T-cell (primary cell): ENCODE data around the gene COBLL1. TPM values are rescaled to one million over a fixed set of nuclear protein-coding genes. Genes with fewer than 3 reads are reported as not detected.
"Not testable (repeated sequence)": the region's sequence is repeated elsewhere in the genome, so short reads cannot be mapped to it uniquely, and the experiment has no call there.

Source experiments
- ATAC-seq, 4 experiments: fragments of 200-7000 bp in 3 of 4; fragments of 150-1000 bp in 1 of 4; cut with Tn5 transposase; replicated peaks in 1 of 4; 1 replicate in 3 of 4; 2 replicates in 1 of 4; pipeline ENCODE4 v1.10.0; 2021; ENCODE audit warnings: moderate library complexity in 3 of 4, mild to moderate bottlenecking in 2 of 4, moderate number of reproducible peaks in 1 of 4
- CTCF ChIA-PET, 2 donors: fragments of 300-600 bp; sonication (Branson Sonifier 250); formaldehyde crosslinking; loops; one replicate each; lab custom pipeline; 2022; ENCODE audit warnings: antibody characterized with exemption in 2 of 2; lab: Charles Lee
- POLR2A ChIA-PET, 2 donors: fragments of 300-600 bp; sonication (Branson Sonifier 250); formaldehyde crosslinking; loops; one replicate each; lab custom pipeline; 2022; ENCODE audit warnings: antibody characterized with exemption in 2 of 2; lab: Charles Lee
- DNase-seq, 35 experiments: peaks; one replicate each; pipeline versions ENCODE4 v3.0.0 to v3.0.0-alpha.2; 2013 to 2023
- H3K27ac ChIP-seq: one replicate; pipeline ENCODE4 v1.5.1; 2013; ENCODE audit warnings: low read length
- H3K27me3 ChIP-seq, 2 experiments: replicated peaks in 1 of 2; 1 replicate in 1 of 2; 2 replicates in 1 of 2; pipeline versions ENCODE4 v1.6.1 to v1.7.0; 2013; ENCODE audit warnings: low read length in 1 of 2, mixed read lengths in 1 of 2; ENCODE audit not compliant: control insufficient read depth in 2 of 2, insufficient read depth in 2 of 2; ENCODE audit errors: extremely low read depth in 1 of 2
- H3K36me3 ChIP-seq, 2 donors: 1 replicate in 1 of 2; 2 replicates in 1 of 2; pipeline versions ENCODE4 v1.6.1 to v1.7.0; 2013; ENCODE audit warnings: low read length in 1 of 2; ENCODE audit not compliant: control insufficient read depth in 2 of 2, insufficient read depth in 1 of 2; ENCODE audit errors: extremely low read depth in 1 of 2
- H3K4me1 ChIP-seq, 2 experiments: 1 replicate in 1 of 2; 2 replicates in 1 of 2; pipeline versions ENCODE4 v1.6.1 to v1.7.0; 2013; ENCODE audit warnings: low read length in 2 of 2, mixed read lengths in 1 of 2; ENCODE audit not compliant: insufficient read depth in 2 of 2, control insufficient read depth in 1 of 2; ENCODE audit errors: extremely low read depth in 1 of 2
- H3K4me3 ChIP-seq, 2 donors: 1 replicate in 1 of 2; 2 replicates in 1 of 2; pipeline versions ENCODE4 v1.5.1 to v1.7.0; 2013; ENCODE audit warnings: mild to moderate bottlenecking in 2 of 2, low read length in 1 of 2, moderate library complexity in 1 of 2; ENCODE audit not compliant: control insufficient read depth in 1 of 2; ENCODE audit errors: extremely low read depth in 1 of 2
- H3K9me3 ChIP-seq: 2 replicates; pipeline ENCODE4 v1.7.0; 2013
- H3K27ac Mint-ChIP-seq, 2 donors: one replicate each; pipeline ENCODE4 v1.8.0; 2020 to 2021; ENCODE audit warnings: mild to moderate bottlenecking in 2 of 2, mixed read lengths in 2 of 2
- H3K27me3 Mint-ChIP-seq, 2 donors: one replicate each; pipeline ENCODE4 v1.8.0; 2021 to 2022; ENCODE audit warnings: mixed read lengths in 2 of 2
- H3K36me3 Mint-ChIP-seq: one replicate; pipeline ENCODE4 v1.8.0; 2021; ENCODE audit warnings: mixed read lengths
- H3K4me1 Mint-ChIP-seq, 3 donors: one replicate each; pipeline ENCODE4 v1.8.0; 2020 to 2022; ENCODE audit warnings: mixed read lengths in 3 of 3, mild to moderate bottlenecking in 1 of 3
- H3K4me3 Mint-ChIP-seq, 3 donors: one replicate each; pipeline ENCODE4 v1.8.0; 2020 to 2022; ENCODE audit warnings: mild to moderate bottlenecking in 3 of 3, mixed read lengths in 3 of 3, moderate library complexity in 3 of 3
- H3K9me3 Mint-ChIP-seq, 3 donors: one replicate each; pipeline ENCODE4 v1.8.0; 2020 to 2022; ENCODE audit warnings: mixed read lengths in 3 of 3
- WGBS: methylation state at CpG from one replicate; pipeline ENCODE4 v1.1.5; 2013; ENCODE audit warnings: missing lambda C conversion rate; ENCODE audit not compliant: insufficient coverage; 5-methylcytosine and 5-hydroxymethylcytosine counted together
- total RNA-seq, 35 experiments: library from RNA in 6 of 35; stranded (reverse) in 6 of 35; fragments of 120-200 nt in 1 of 35; gene quantifications; one replicate each; pipeline versions ENCODE4 v1.2.1 to v1.2.4 and lab custom pipeline; 2013 to 2026

The COBLL1 gene
- total RNA-seq, 5 donors from 2014 or later (not counting 1 experiment from before 2014, with no cell fraction given) = 0.68 to 5.1 (median 1.9) TPM

- H3K4me1 Mint-ChIP-seq = no peaks in the 10 kb centered on the region
- no peaks in the 10 kb centered on the region for H3K27me3 Mint-ChIP-seq
- no peaks in the 10 kb centered on the region for H3K36me3 Mint-ChIP-seq
- no peak overlapping the region for H3K27ac Mint-ChIP-seq
- H3K4me3 Mint-ChIP-seq = no peak overlapping the region
- ATAC-seq (no peak), DNase-seq (no peak)
- H3K9me3 Mint-ChIP-seq = no peaks in the 10 kb centered on the region
- CTCF ChIA-PET = no interaction called here
- WGBS = 93% methylated on average over 2 of the region's 4 CpGs
- Histone ChIP-seq H3K4me1 (no peaks in the 10 kb centered on the region), H3K4me3 (no peak overlapping the region), H3K9me3 (no peaks in the 10 kb centered on the region), H3K27me3 (no peaks in the 10 kb centered on the region), H3K36me3 (no peaks in the 10 kb centered on the region), H3K27ac (no peak overlapping the region)
- POLR2A ChIA-PET = no interaction called here
Measured at GRCh38 chr2:164766216-164766953, 75.2 kb downstream of the COBLL1 start.

- ATAC-seq (no peak), DNase-seq (no peak)
- CTCF ChIA-PET = no interaction called here
- no peaks in the 10 kb centered on the region for H3K36me3 ChIP-seq
- no peak overlapping the region for H3K4me3 Mint-ChIP-seq
- H3K4me1 Mint-ChIP-seq = no peaks in the 10 kb centered on the region
- no peaks in the 10 kb centered on the region for H3K27me3 ChIP-seq
- no peak overlapping the region for H3K27ac ChIP-seq
- no peak overlapping the region for H3K4me3 ChIP-seq
- POLR2A ChIA-PET = no interaction called here
- no peak overlapping the region for H3K27ac Mint-ChIP-seq
- H3K27me3 Mint-ChIP-seq = no peaks in the 10 kb centered on the region
- H3K4me1 ChIP-seq = no peaks in the 10 kb centered on the region
- no peaks in the 10 kb centered on the region for H3K36me3 Mint-ChIP-seq
- 94% methylated on average over 2 of the region's 3 CpGs for whole genome bisulfite sequencing
- H3K9me3 ChIP-seq = no peaks in the 10 kb centered on the region
- H3K9me3 Mint-ChIP-seq = no peaks in the 10 kb centered on the region
Measured at GRCh38 chr2:164764996-164765395, 76.6 kb downstream of the COBLL1 start.

GRCh38 chr2:164764474-164764873 is 77.1 kb downstream of the COBLL1 start:
- no peaks in the 10 kb centered on the region for H3K27me3 ChIP-seq
- no CpG with 5 or more reads among the region's 1 CpG for WGBS
- no peak overlapping the region for H3K4me3 ChIP-seq
- H3K9me3 Mint-ChIP-seq = no peaks in the 10 kb centered on the region
- H3K27me3 Mint-ChIP-seq = no peaks in the 10 kb centered on the region
- H3K36me3 ChIP-seq = no peaks in the 10 kb centered on the region
- no peak overlapping the region for H3K27ac Mint-ChIP-seq
- no peaks in the 10 kb centered on the region for H3K9me3 ChIP-seq
- no peak for ATAC-seq
- H3K4me3 Mint-ChIP-seq = no peak overlapping the region
- H3K36me3 Mint-ChIP-seq = no peaks in the 10 kb centered on the region
- H3K4me1 Mint-ChIP-seq = no peaks in the 10 kb centered on the region
- no peaks in the 10 kb centered on the region for H3K4me1 ChIP-seq
- no peak overlapping the region for H3K27ac ChIP-seq
- ChIA-PET POLR2A (no interaction called here), CTCF (no interaction called here)
- no peak for DNase-seq

GRCh38 chr2:164763431-164763830 is 78.2 kb downstream of the COBLL1 start:
- H3K36me3 Mint-ChIP-seq = no peaks in the 10 kb centered on the region
- H3K9me3 Mint-ChIP-seq = no peaks in the 10 kb centered on the region
- CTCF ChIA-PET = no interaction called here
- no peak overlapping the region for H3K27ac Mint-ChIP-seq
- Histone ChIP-seq H3K27ac (no peak overlapping the region), H3K4me1 (no peaks in the 10 kb centered on the region), H3K36me3 (no peaks in the 10 kb centered on the region), H3K27me3 (no peaks in the 10 kb centered on the region), H3K9me3 (no peaks in the 10 kb centered on the region), H3K4me3 (no peak overlapping the region)
- POLR2A ChIA-PET = no interaction called here
- DNase-seq (no peak), ATAC-seq (no peak)
- no peak overlapping the region for H3K4me3 Mint-ChIP-seq
- no peaks in the 10 kb centered on the region for H3K27me3 Mint-ChIP-seq
- H3K4me1 Mint-ChIP-seq = no peaks in the 10 kb centered on the region
- WGBS = no CpG with 5 or more reads among the region's 5 CpGs

- Mint-ChIP-seq H3K27me3 (no peaks in the 10 kb centered on the region), H3K4me1 (no peaks in the 10 kb centered on the region), H3K27ac (no peak overlapping the region), H3K4me3 (no peak overlapping the region), H3K36me3 (no peaks in the 10 kb centered on the region), H3K9me3 (no peaks in the 10 kb centered on the region)
- Histone ChIP-seq H3K4me1 (no peaks in the 10 kb centered on the region), H3K27ac (no peak overlapping the region), H3K27me3 (no peaks in the 10 kb centered on the region), H3K36me3 (no peaks in the 10 kb centered on the region), H3K9me3 (no peaks in the 10 kb centered on the region), H3K4me3 (no peak overlapping the region)
- CTCF ChIA-PET = no interaction called here
- no peak for DNase-seq
- no peak for ATAC-seq
- POLR2A ChIA-PET = no interaction called here
- WGBS = no CpG with 5 or more reads among the region's 1 CpG
Measured at GRCh38 chr2:164761737-164762460, 79.7 kb downstream of the COBLL1 start.

GRCh38 chr2:164761201-164761600 is 80.4 kb downstream of the COBLL1 start:
- 56% methylated on average over 2 of the region's 9 CpGs for WGBS
- H3K36me3 ChIP-seq, DNase-seq, H3K27me3 Mint-ChIP-seq, H3K4me1 ChIP-seq, H3K4me3 ChIP-seq, ATAC-seq, H3K27me3 ChIP-seq, H3K36me3 Mint-ChIP-seq, CTCF ChIA-PET, POLR2A ChIA-PET, H3K27ac Mint-ChIP-seq, H3K27ac ChIP-seq, H3K9me3 Mint-ChIP-seq, H3K9me3 ChIP-seq, H3K4me1 Mint-ChIP-seq: not testable (repeated sequence)
- peak overlapping the region in 1 of 3 donors; percentile 17 for H3K4me3 Mint-ChIP-seq
